Cardiac muscle cell (in vitro differentiated cells and primary cell): ENCODE data around the gene POMT2. TPM values are rescaled to one million over a fixed set of nuclear protein-coding genes. Genes with fewer than 3 reads are reported as not detected.

Experiments used
- DNase-seq, 2 donors: peaks; one replicate each; pipeline versions ENCODE4 v3.0.0 to v3.0.0-alpha.2; 2010 to 2017; ENCODE audit warnings: low read depth in 1 of 2, low spot score in 1 of 2
- H3K27ac ChIP-seq: fragments of 200-600 bp; sonication (generic); 2 replicates; pipeline ENCODE4 v1.5.1; 2016
- H3K27me3 ChIP-seq: fragments of 200-600 bp; sonication (generic); 2 replicates; pipeline ENCODE4 v1.6.0; 2016; ENCODE audit warnings: control low read depth
- H3K36me3 ChIP-seq: fragments of 200-600 bp; sonication (generic); 2 replicates; pipeline ENCODE4 v1.5.1; 2016; ENCODE audit warnings: control low read depth
- H3K4me1 ChIP-seq: fragments of 200-600 bp; sonication (generic); 2 replicates; pipeline ENCODE4 v1.8.1; 2017; ENCODE audit warnings: low read depth, mild to moderate bottlenecking, mixed run types
- H3K4me3 ChIP-seq: fragments of 200-600 bp; sonication (generic); 2 replicates; pipeline ENCODE4 v1.5.1; 2016; ENCODE audit warnings: mild to moderate bottlenecking
- H3K9me3 ChIP-seq: fragments of 200-600 bp; sonication (generic); 2 replicates; pipeline ENCODE4 v1.5.1; 2017; ENCODE audit warnings: low read depth, mild to moderate bottlenecking, control low read depth
- CTCF ChIP-seq: IDR thresholded peaks from 2 replicates; pipeline ENCODE4 v1.5.1; 2012; ENCODE audit warnings: low read depth, mild to moderate bottlenecking, low read length
- polyA plus RNA-seq: library from polyadenylated mRNA; unstranded; fragments of >200 nt; fragmentation: Nextera tagmentation; extraction: Ambion mirVana; gene quantifications from 2 replicates; pipeline ENCODE4 v1.2.1, GENCODE V29; 2016
- total RNA-seq: library from RNA; depleted of rRNA; stranded (reverse); fragments of >200 nt; gene quantifications from 2 replicates; pipeline ENCODE4 v1.2.3, GENCODE V29; 2016

The POMT2 gene
- total RNA-seq (29.2 and 32.1 TPM in 2 replicates), polyA plus RNA-seq (32.3 and 40.8 TPM in 2 replicates)

GRCh38 chr14:77320238-77320935 is at the start of gene POMT2:
Gene POMT2, minus strand, starts transcription at chr14:77320883. Its CDS starts 202 bp downstream, at chr14:77320681.
- TF ChIP-seq CTCF: peak; percentile 17
- peaks cover 13% of the 10 kb centered on the region for H3K4me1 ChIP-seq
- peak; percentile 92 to 96 for DNase-seq
- no peaks in the 10 kb centered on the region for H3K27me3 ChIP-seq
- H3K27ac ChIP-seq: peak within 1 kb of the TSS; percentile 80
- no peaks in the 10 kb centered on the region for H3K36me3 ChIP-seq
- no peaks in the 10 kb centered on the region for H3K9me3 ChIP-seq
- peak within 1 kb of the TSS; percentile 46 for H3K4me3 ChIP-seq

- Histone ChIP-seq H3K27ac (peak overlapping the region; percentile 70), H3K4me3 (no peak overlapping the region), H3K27me3 (no peaks in the 10 kb centered on the region), H3K4me1 (peaks cover 17% of the 10 kb centered on the region), H3K9me3 (no peaks in the 10 kb centered on the region), H3K36me3 (no peaks in the 10 kb centered on the region)
- no peak for TF ChIP-seq CTCF
- DNase-seq: peak in 1 of 2 donors; percentile 12
Measured at GRCh38 chr14:77369285-77369684, 48.6 kb upstream of the POMT2 start.

- no peak for TF ChIP-seq CTCF
- no peak for DNase-seq
- no peaks in the 10 kb centered on the region for H3K9me3 ChIP-seq
Measured at GRCh38 chr14:77364146-77364545, 43.5 kb upstream of the POMT2 start.

GRCh38 chr14:77359626-77360025 is 38.9 kb upstream of the POMT2 start:
- TF ChIP-seq CTCF: no peak
- H3K4me1 ChIP-seq: no peaks in the 10 kb centered on the region
- H3K27ac ChIP-seq: no peak overlapping the region
- no peaks in the 10 kb centered on the region for H3K9me3 ChIP-seq
- no peak for DNase-seq
- no peak overlapping the region for H3K4me3 ChIP-seq
- no peaks in the 10 kb centered on the region for H3K27me3 ChIP-seq
- no peaks in the 10 kb centered on the region for H3K36me3 ChIP-seq

More at GRCh38 chr14:77364146-77364545, 43.5 kb upstream of the POMT2 start:
- Histone ChIP-seq H3K27ac (no peak overlapping the region), H3K27me3 (no peaks in the 10 kb centered on the region), H3K4me1 (peaks cover 4% of the 10 kb centered on the region), H3K4me3 (no peak overlapping the region), H3K36me3 (no peaks in the 10 kb centered on the region)

- no peak for DNase-seq
- no peaks in the 10 kb centered on the region for H3K36me3 ChIP-seq
- no peaks in the 10 kb centered on the region for H3K9me3 ChIP-seq
- no peak for TF ChIP-seq CTCF
- no peaks in the 10 kb centered on the region for H3K27me3 ChIP-seq
- H3K4me3 ChIP-seq: no peak overlapping the region
- no peaks in the 10 kb centered on the region for H3K4me1 ChIP-seq
- H3K27ac ChIP-seq: no peak overlapping the region
Measured at GRCh38 chr14:77356899-77357298, 36.2 kb upstream of the POMT2 start.
